ENCODE data around the gene ASAP2. TPM values are rescaled to one million over a fixed set of nuclear protein-coding genes. Genes with fewer than 3 reads are reported as not detected.

ASAP2 gene
- total and polyA plus RNA-seq, 4 experiments from 2014 or later: not detected

- no peaks in the 10 kb centered on the region for H3K36me3 ChIP-seq (ENCODE audit: insufficient read depth, low read length)
- ChIA-PET POLR2A (ENCODE audit: partially characterized antibody) (no interaction called here), CTCF (ENCODE audit: partially characterized antibody) (no interaction called here)
- H3K9me3 ChIP-seq (ENCODE audit: control insufficient read depth in 1 of 2, low read length in 2 of 2): no peaks in the 10 kb centered on the region
- Mint-ChIP-seq H3K27ac (no peak overlapping the region), H3K9me3 (no peaks in the 10 kb centered on the region), H3K36me3 (no peaks in the 10 kb centered on the region), H3K4me3 (no peak overlapping the region), H3K27me3 (peaks cover 1 to 2% of the 10 kb centered on the region in 2 donors), H3K4me1 (peaks cover 0 to 1% (median 0%) of the 10 kb centered on the region in 4 donors)
- H3K4me1 ChIP-seq (ENCODE audit: insufficient read depth, low read length): no peaks in the 10 kb centered on the region
- no peak overlapping the region for H3K4me3 ChIP-seq (ENCODE audit: low read length in 2 of 2)
- H3K27me3 ChIP-seq (ENCODE audit: insufficient read depth, low read length): no peaks in the 10 kb centered on the region
- no peak overlapping the region for H3K27ac ChIP-seq (ENCODE audit: low read depth, low read length)
- DNase-seq: no peak
- intact Hi-C loops (cut with micrococcal nuclease): no loop called here
Measured at GRCh38 chr2:9306911-9307310, 100.3 kb downstream of the ASAP2 start.

GRCh38 chr2:9307535-9307934 lies 100.9 kb downstream of the ASAP2 start:
- intact Hi-C loops (cut with micrococcal nuclease): no loop called here
- POLR2A ChIA-PET (ENCODE audit: partially characterized antibody): no interaction called here
- no peaks in the 10 kb centered on the region for H3K9me3 Mint-ChIP-seq

GRCh38 chr2:9308186-9308955 lies 101.8 kb downstream of the ASAP2 start:
- no peak overlapping the region for H3K4me3 Mint-ChIP-seq
- H3K27ac Mint-ChIP-seq: no peak overlapping the region
- Histone ChIP-seq H3K4me1 (ENCODE audit: insufficient read depth, low read length) (no peaks in the 10 kb centered on the region), H3K4me3 (ENCODE audit: low read length in 2 of 2) (no peak overlapping the region), H3K36me3 (ENCODE audit: insufficient read depth, low read length) (no peaks in the 10 kb centered on the region), H3K27me3 (ENCODE audit: insufficient read depth, low read length) (no peaks in the 10 kb centered on the region), H3K27ac (ENCODE audit: low read depth, low read length) (no peak overlapping the region), H3K9me3 (ENCODE audit: control insufficient read depth in 1 of 2, low read length in 2 of 2) (no peaks in the 10 kb centered on the region)
- H3K4me1 Mint-ChIP-seq: peaks cover 0 to 1% (median 0%) of the 10 kb centered on the region in 4 donors
- ChIA-PET POLR2A (ENCODE audit: partially characterized antibody) (no interaction called here), CTCF (ENCODE audit: partially characterized antibody) (no interaction called here)
- intact Hi-C loops (cut with micrococcal nuclease): no loop called here
- no peaks in the 10 kb centered on the region for H3K9me3 Mint-ChIP-seq
- no peak for DNase-seq
- H3K36me3 Mint-ChIP-seq: no peaks in the 10 kb centered on the region
- peaks cover 0 to 1% of the 10 kb centered on the region in 2 donors for H3K27me3 Mint-ChIP-seq

More at GRCh38 chr2:9307535-9307934, 100.9 kb downstream of the ASAP2 start:
- Mint-ChIP-seq H3K36me3 (no peaks in the 10 kb centered on the region), H3K27me3 (peaks cover 1 to 2% of the 10 kb centered on the region in 2 donors), H3K4me3 (no peak overlapping the region), H3K27ac (peak overlapping the region in 1 of 7 donors; percentile 9), H3K4me1 (peaks cover 0 to 1% (median 0%) of the 10 kb centered on the region in 4 donors)
- Histone ChIP-seq H3K9me3 (ENCODE audit: control insufficient read depth in 1 of 2, low read length in 2 of 2) (no peaks in the 10 kb centered on the region), H3K4me1 (ENCODE audit: insufficient read depth, low read length) (no peaks in the 10 kb centered on the region), H3K36me3 (ENCODE audit: insufficient read depth, low read length) (no peaks in the 10 kb centered on the region), H3K4me3 (ENCODE audit: low read length in 2 of 2) (no peak overlapping the region), H3K27me3 (ENCODE audit: insufficient read depth, low read length) (no peaks in the 10 kb centered on the region), H3K27ac (ENCODE audit: low read depth, low read length) (no peak overlapping the region)
- CTCF ChIA-PET (ENCODE audit: partially characterized antibody): no interaction called here
- DNase-seq: no peak

GRCh38 chr2:9309147-9309546 lies 102.5 kb downstream of the ASAP2 start:
- POLR2A ChIA-PET (ENCODE audit: partially characterized antibody): no interaction called here
- H3K27me3 Mint-ChIP-seq: peaks cover 2% of the 10 kb centered on the region in 2 donors
- intact Hi-C loops (cut with micrococcal nuclease): no loop called here

GRCh38 chr2:9310377-9310776 lies 103.8 kb downstream of the ASAP2 start:
- intact Hi-C loops (cut with micrococcal nuclease): no loop called here
- Histone ChIP-seq H3K9me3 (ENCODE audit: control insufficient read depth in 1 of 2, low read length in 2 of 2) (no peaks in the 10 kb centered on the region), H3K4me3 (ENCODE audit: low read length in 2 of 2) (no peak overlapping the region), H3K4me1 (ENCODE audit: insufficient read depth, low read length) (no peaks in the 10 kb centered on the region), H3K36me3 (ENCODE audit: insufficient read depth, low read length) (no peaks in the 10 kb centered on the region), H3K27ac (ENCODE audit: low read depth, low read length) (no peak overlapping the region), H3K27me3 (ENCODE audit: insufficient read depth, low read length) (no peaks in the 10 kb centered on the region)
- ChIA-PET CTCF (ENCODE audit: partially characterized antibody) (interaction anchor here (1.0 to 1.1 kb wide), 2 partner anchors 32 to 39 kb away, joined by 3 read pairs; no protein-coding TSS in a partner anchor), POLR2A (ENCODE audit: partially characterized antibody) (no interaction called here)
- H3K4me1 Mint-ChIP-seq: peaks cover 0 to 1% (median 0%) of the 10 kb centered on the region in 4 donors
- peaks cover 2 to 6% of the 10 kb centered on the region in 2 donors for H3K27me3 Mint-ChIP-seq
- no peaks in the 10 kb centered on the region for H3K9me3 Mint-ChIP-seq
- H3K36me3 Mint-ChIP-seq: no peaks in the 10 kb centered on the region
- H3K27ac Mint-ChIP-seq: peak overlapping the region in 1 of 7 donors; percentile 17
- H3K4me3 Mint-ChIP-seq: no peak overlapping the region
- DNase-seq: no peak

More at GRCh38 chr2:9309147-9309546, 102.5 kb downstream of the ASAP2 start:
- CTCF ChIA-PET (ENCODE audit: partially characterized antibody): no interaction called here
- no peaks in the 10 kb centered on the region for H3K36me3 ChIP-seq (ENCODE audit: insufficient read depth, low read length)
- no peak overlapping the region for H3K4me3 Mint-ChIP-seq
- peaks cover 0 to 1% (median 0%) of the 10 kb centered on the region in 4 donors for H3K4me1 Mint-ChIP-seq
- no peak overlapping the region for H3K4me3 ChIP-seq (ENCODE audit: low read length in 2 of 2)
- DNase-seq: no peak
- no peaks in the 10 kb centered on the region for H3K9me3 Mint-ChIP-seq
- no peaks in the 10 kb centered on the region for H3K4me1 ChIP-seq (ENCODE audit: insufficient read depth, low read length)
- no peaks in the 10 kb centered on the region for H3K36me3 Mint-ChIP-seq
- no peak overlapping the region for H3K27ac Mint-ChIP-seq
- H3K27me3 ChIP-seq (ENCODE audit: insufficient read depth, low read length): no peaks in the 10 kb centered on the region
- H3K27ac ChIP-seq (ENCODE audit: low read depth, low read length): no peak overlapping the region
- no peaks in the 10 kb centered on the region for H3K9me3 ChIP-seq (ENCODE audit: control insufficient read depth in 1 of 2, low read length in 2 of 2)

GRCh38 chr2:9310798-9311197 lies 104.2 kb downstream of the ASAP2 start:
- no peak for DNase-seq
- Histone ChIP-seq H3K9me3 (ENCODE audit: control insufficient read depth in 1 of 2, low read length in 2 of 2) (no peaks in the 10 kb centered on the region), H3K4me1 (ENCODE audit: insufficient read depth, low read length) (no peaks in the 10 kb centered on the region), H3K36me3 (ENCODE audit: insufficient read depth, low read length) (no peaks in the 10 kb centered on the region), H3K27me3 (ENCODE audit: insufficient read depth, low read length) (no peaks in the 10 kb centered on the region), H3K4me3 (ENCODE audit: low read length in 2 of 2) (no peak overlapping the region), H3K27ac (ENCODE audit: low read depth, low read length) (no peak overlapping the region)
- intact Hi-C loops (cut with micrococcal nuclease): no loop called here
- Mint-ChIP-seq H3K27ac (no peak overlapping the region), H3K36me3 (no peaks in the 10 kb centered on the region), H3K27me3 (peaks cover 2 to 6% of the 10 kb centered on the region in 2 donors), H3K4me3 (no peak overlapping the region), H3K9me3 (no peaks in the 10 kb centered on the region), H3K4me1 (peaks cover 0 to 1% (median 0%) of the 10 kb centered on the region in 4 donors)
- ChIA-PET POLR2A (ENCODE audit: partially characterized antibody) (no interaction called here), CTCF (ENCODE audit: partially characterized antibody) (interaction anchor here (1.0 to 1.1 kb wide), 2 partner anchors 32 to 38 kb away, joined by 3 read pairs; no protein-coding TSS in a partner anchor)

GRCh38 chr2:9311488-9311887 lies 104.9 kb downstream of the ASAP2 start:
- H3K36me3 ChIP-seq (ENCODE audit: insufficient read depth, low read length): no peaks in the 10 kb centered on the region
- no peak overlapping the region for H3K27ac Mint-ChIP-seq
- peaks cover 2 to 6% of the 10 kb centered on the region in 2 donors for H3K27me3 Mint-ChIP-seq
- H3K4me3 ChIP-seq (ENCODE audit: low read length in 2 of 2): no peak overlapping the region
- H3K4me1 Mint-ChIP-seq: peaks cover 0 to 1% (median 0%) of the 10 kb centered on the region in 4 donors
- H3K36me3 Mint-ChIP-seq: no peaks in the 10 kb centered on the region
- no peaks in the 10 kb centered on the region for H3K4me1 ChIP-seq (ENCODE audit: insufficient read depth, low read length)
- H3K27me3 ChIP-seq (ENCODE audit: insufficient read depth, low read length): no peaks in the 10 kb centered on the region
- no peaks in the 10 kb centered on the region for H3K9me3 ChIP-seq (ENCODE audit: control insufficient read depth in 1 of 2, low read length in 2 of 2)
- no peak for DNase-seq
- CTCF ChIA-PET (ENCODE audit: partially characterized antibody): no interaction called here
- no peaks in the 10 kb centered on the region for H3K9me3 Mint-ChIP-seq
- intact Hi-C loops (cut with micrococcal nuclease): no loop called here
- no peak overlapping the region for H3K27ac ChIP-seq (ENCODE audit: low read depth, low read length)
- POLR2A ChIA-PET (ENCODE audit: partially characterized antibody): no interaction called here
- H3K4me3 Mint-ChIP-seq: no peak overlapping the region

All from CD4-positive, alpha-beta memory T cell (primary cell).